Liver (tissue), 9 donors: ENCODE data around the gene HOXD1. TPM values are rescaled to one million over a fixed set of nuclear protein-coding genes. Genes with fewer than 3 reads are reported as not detected.

Source experiments
- DNase-seq: peaks from one replicate; pipeline ENCODE4 v3.0.0-alpha.2; 2017; ENCODE audit warnings: low spot score
- H3K27ac ChIP-seq, 2 donors: one replicate each; pipeline ENCODE4 v1.7.0; 2013; ENCODE audit warnings: inconsistent platforms in 2 of 2, low read length in 2 of 2, control low read depth in 1 of 2, low read depth in 1 of 2, mild to moderate bottlenecking in 1 of 2
- H3K27me3 ChIP-seq, 4 donors: one replicate each; pipeline versions ENCODE4 v1.6.1 to v1.7.0; 2013; ENCODE audit warnings: low read length in 3 of 4, inconsistent platforms in 1 of 4, mild to moderate bottlenecking in 1 of 4, moderate library complexity in 1 of 4; ENCODE audit not compliant: control insufficient read depth in 4 of 4, insufficient read depth in 4 of 4
- H3K36me3 ChIP-seq, 4 donors: one replicate each; pipeline versions ENCODE4 v1.6.1 to v1.7.0; 2013; ENCODE audit warnings: low read length in 3 of 4, mild to moderate bottlenecking in 3 of 4, low read depth in 1 of 4, moderate library complexity in 1 of 4; ENCODE audit not compliant: control insufficient read depth in 4 of 4, insufficient read depth in 3 of 4
- H3K4me1 ChIP-seq, 4 donors: one replicate each; pipeline versions ENCODE4 v1.6.1 to v1.7.0; 2013; ENCODE audit warnings: low read length in 3 of 4, mild to moderate bottlenecking in 3 of 4, moderate library complexity in 1 of 4; ENCODE audit not compliant: control insufficient read depth in 4 of 4, insufficient read depth in 4 of 4
- H3K4me3 ChIP-seq, 3 donors: one replicate each; pipeline versions ENCODE4 v1.6.1 to v1.7.0; 2013; ENCODE audit warnings: low read length in 3 of 3, control low read depth in 1 of 3, low read depth in 1 of 3, mild to moderate bottlenecking in 1 of 3
- H3K9ac ChIP-seq, 2 donors: one replicate each; pipeline ENCODE4 v1.7.0; 2013; ENCODE audit warnings: low read length in 2 of 2, mild to moderate bottlenecking in 2 of 2, moderate library complexity in 2 of 2, control low read depth in 1 of 2, low read depth in 1 of 2
- H3K9me3 ChIP-seq, 4 donors: one replicate each; pipeline versions ENCODE4 v1.6.1 to v1.7.0; 2013; ENCODE audit warnings: low read length in 3 of 4; ENCODE audit not compliant: control insufficient read depth in 4 of 4
- EGR1 ChIP-seq, 2 donors: IDR thresholded peaks; 2 replicates each; pipeline ENCODE4 v1.6.1; 2016 to 2018; ENCODE audit warnings: antibody characterized with exemption in 2 of 2, low read depth in 2 of 2
- FOXA1 ChIP-seq: IDR thresholded peaks from 2 replicates; pipeline ENCODE4 v1.6.1; 2016; ENCODE audit warnings: antibody characterized with exemption
- FOXA2 ChIP-seq: IDR thresholded peaks from 2 replicates; pipeline ENCODE4 v1.6.1; 2016; ENCODE audit warnings: antibody characterized with exemption
- GABPA ChIP-seq, 2 donors: IDR thresholded peaks in 1 of 2; conservative IDR thresholded peaks in 1 of 2; 2 replicates each; pipeline ENCODE4 v1.6.1; 2016; ENCODE audit warnings: antibody characterized with exemption in 2 of 2, mild to moderate bottlenecking in 1 of 2, moderate library complexity in 1 of 2
- HNF4G ChIP-seq: IDR thresholded peaks from 2 replicates; pipeline ENCODE4 v1.6.1; 2016; ENCODE audit warnings: antibody characterized with exemption
- JUND ChIP-seq, 2 donors: IDR thresholded peaks; 2 replicates each; pipeline ENCODE4 v1.6.1; 2016; ENCODE audit warnings: antibody characterized with exemption in 2 of 2
- NR2F2 ChIP-seq: IDR thresholded peaks from 2 replicates; pipeline ENCODE4 v1.6.1; 2016; ENCODE audit warnings: antibody characterized with exemption
- RAD21 ChIP-seq, 2 donors: IDR thresholded peaks; 2 replicates each; pipeline ENCODE4 v1.6.1; 2016; ENCODE audit warnings: antibody characterized with exemption in 2 of 2, mild to moderate bottlenecking in 2 of 2
- RXRA ChIP-seq, 2 donors: IDR thresholded peaks; 2 replicates each; pipeline ENCODE4 v1.6.1; 2017 to 2018; ENCODE audit warnings: antibody characterized with exemption in 2 of 2, mild to moderate bottlenecking in 1 of 2
- SP1 ChIP-seq: IDR thresholded peaks from 2 replicates; pipeline ENCODE4 v1.6.1; 2018; ENCODE audit warnings: antibody characterized with exemption, mild to moderate bottlenecking
- TAF1 ChIP-seq: conservative IDR thresholded peaks from 2 replicates; pipeline ENCODE4 v1.6.1; 2016; ENCODE audit warnings: antibody characterized with exemption, mild to moderate bottlenecking
- YY1 ChIP-seq: IDR thresholded peaks from 2 replicates; pipeline ENCODE4 v1.6.1; 2016; ENCODE audit warnings: antibody characterized with exemption, mild to moderate bottlenecking
- WGBS: extraction: QIAGEN DNeasy Blood & Tissue Kit; methylation state at CpG from one replicate; pipeline ENCODE4 v1.1.7; 2013; 5-methylcytosine and 5-hydroxymethylcytosine counted together
- polyA plus RNA-seq, 2 donors: library from polyadenylated mRNA; stranded (reverse) in 1 of 2; unstranded in 1 of 2; fragments of 200-250 nt in 1 of 2; fragments of >200 nt in 1 of 2; fragmentation: Nextera tagmentation in 1 of 2; extraction: Ambion mirVana in 1 of 2; gene quantifications; one replicate each; pipeline versions ENCODE4 v1.2.1 to v1.2.3, GENCODE V29; 2013 to 2015
- total RNA-seq, 2 donors: library from RNA; depleted of rRNA; stranded (reverse); fragments of >200 nt; gene quantifications; one replicate each; pipeline ENCODE4 v1.2.3, GENCODE V29; 2014
- TF ChIP-seq, protein P1 (sequence below): IDR thresholded peaks from 2 replicates; pipeline ENCODE4 v1.6.1; 2016; ENCODE audit warnings: antibody characterized with exemption
- TF ChIP-seq, protein P2 (sequence below): IDR thresholded peaks from 2 replicates; pipeline ENCODE4 v1.6.1; 2016; ENCODE audit warnings: antibody characterized with exemption
- TF ChIP-seq, protein P3 (sequence below): IDR thresholded peaks from 2 replicates; pipeline ENCODE4 v1.6.1; 2016; ENCODE audit warnings: antibody characterized with exemption, mild to moderate bottlenecking
- TF ChIP-seq, protein P4 (sequence below): fragments of 150-350 bp; IDR thresholded peaks from 2 replicates; pipeline ENCODE4 v1.5.1; 2017; ENCODE audit warnings: improper control_type of control experiment, low read depth, low read length; ENCODE audit not compliant: missing input control
- donor health status: healthy.
- donor health status: healthy.
- donor health status: healthy.
- donor health status: healthy.
- donor health status: healthy.

Gene HOXD1
- total and polyA plus RNA-seq, 4 donors = not detected

DNA sequence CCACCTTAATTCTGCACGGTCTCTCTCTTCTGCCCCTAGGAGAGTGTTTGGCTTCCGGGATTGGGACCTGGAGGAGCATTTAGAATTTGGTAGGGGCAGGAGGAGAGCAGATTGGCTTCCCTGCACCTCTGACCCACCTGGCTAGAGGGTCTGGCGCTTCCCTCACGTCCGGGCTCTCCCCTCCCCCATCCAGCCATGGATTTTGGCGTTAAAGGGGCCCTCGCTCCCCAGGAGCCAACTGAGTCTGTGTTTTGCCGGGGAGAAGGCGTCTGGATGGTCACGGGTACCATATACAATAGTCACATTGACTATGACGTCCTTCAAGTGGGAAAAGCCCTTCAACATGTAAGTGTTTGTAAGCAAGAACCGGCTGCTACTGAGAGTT, 24.8 kb upstream of the HOXD1 start:
- no peak for DNase-seq
- H3K4me1 ChIP-seq = peaks cover 0 to 23% (median 7%) of the 10 kb centered on the region in 4 donors

DNA sequence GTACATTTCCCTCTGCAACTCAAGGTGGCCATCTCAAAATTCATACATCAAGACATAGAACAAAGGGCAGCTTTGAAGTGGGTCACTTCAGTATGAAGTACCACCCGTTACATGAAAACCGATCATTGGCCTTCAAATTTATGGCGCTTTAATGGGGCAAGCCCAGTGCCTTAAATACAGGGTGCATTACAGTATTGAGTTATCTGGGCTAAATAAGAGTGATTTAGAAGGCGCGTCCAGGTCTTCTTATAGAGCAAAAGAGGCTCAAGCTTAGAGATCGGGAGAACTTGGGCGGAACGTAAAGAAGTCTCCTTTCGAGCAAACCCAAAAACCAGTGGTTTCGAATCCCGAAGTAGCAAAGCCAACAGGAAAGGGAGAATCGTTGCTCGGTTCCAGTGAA, 24.3 kb upstream of the HOXD1 start:
- DNase-seq = no peak
- Histone ChIP-seq H3K9ac (no peak overlapping the region), H3K36me3 (no peaks in the 10 kb centered on the region), H3K27ac (no peak overlapping the region), H3K4me3 (no peak overlapping the region), H3K9me3 (peaks cover 0 to 7% (median 0%) of the 10 kb centered on the region in 4 donors), H3K4me1 (peaks cover 0 to 23% (median 7%) of the 10 kb centered on the region in 4 donors), H3K27me3 (peaks cover 8 to 39% (median 23%) of the 10 kb centered on the region in 4 donors)
- TF ChIP-seq, protein P1, sequence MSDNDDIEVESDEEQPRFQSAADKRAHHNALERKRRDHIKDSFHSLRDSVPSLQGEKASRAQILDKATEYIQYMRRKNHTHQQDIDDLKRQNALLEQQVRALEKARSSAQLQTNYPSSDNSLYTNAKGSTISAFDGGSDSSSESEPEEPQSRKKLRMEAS = no peak
- WGBS = 18% methylated on average over 13 of the region's 13 CpGs

More for the DNA sequence above, 24.8 kb upstream of the HOXD1 start:
- Histone ChIP-seq H3K9me3 (peaks cover 0 to 7% (median 0%) of the 10 kb centered on the region in 4 donors), H3K27me3 (peaks cover 9 to 40% (median 23%) of the 10 kb centered on the region in 4 donors), H3K4me3 (no peak overlapping the region), H3K27ac (no peak overlapping the region), H3K36me3 (no peaks in the 10 kb centered on the region), H3K9ac (no peak overlapping the region)
- TF ChIP-seq GABPA (IDR thresholded peaks at IDR 0.05 in 1 of 2, conservative IDR thresholded peaks at IDR 0.05 in 1 of 2) = no peak
- TF ChIP-seq FOXA1 = no peak
- TF ChIP-seq, protein P2, sequence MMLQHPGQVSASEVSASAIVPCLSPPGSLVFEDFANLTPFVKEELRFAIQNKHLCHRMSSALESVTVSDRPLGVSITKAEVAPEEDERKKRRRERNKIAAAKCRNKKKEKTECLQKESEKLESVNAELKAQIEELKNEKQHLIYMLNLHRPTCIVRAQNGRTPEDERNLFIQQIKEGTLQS = no peak
- TF ChIP-seq TAF1 = no peak
- no peak for TF ChIP-seq EGR1 (IDR thresholded peaks at IDR 0.05; ENCODE audit: low read depth in 2 of 2)
- no peak for TF ChIP-seq FOXA2
- TF ChIP-seq RXRA (IDR thresholded peaks at IDR 0.05) = no peak
- TF ChIP-seq, protein P1 = no peak
- no peak for TF ChIP-seq NR2F2
- TF ChIP-seq, protein P3, sequence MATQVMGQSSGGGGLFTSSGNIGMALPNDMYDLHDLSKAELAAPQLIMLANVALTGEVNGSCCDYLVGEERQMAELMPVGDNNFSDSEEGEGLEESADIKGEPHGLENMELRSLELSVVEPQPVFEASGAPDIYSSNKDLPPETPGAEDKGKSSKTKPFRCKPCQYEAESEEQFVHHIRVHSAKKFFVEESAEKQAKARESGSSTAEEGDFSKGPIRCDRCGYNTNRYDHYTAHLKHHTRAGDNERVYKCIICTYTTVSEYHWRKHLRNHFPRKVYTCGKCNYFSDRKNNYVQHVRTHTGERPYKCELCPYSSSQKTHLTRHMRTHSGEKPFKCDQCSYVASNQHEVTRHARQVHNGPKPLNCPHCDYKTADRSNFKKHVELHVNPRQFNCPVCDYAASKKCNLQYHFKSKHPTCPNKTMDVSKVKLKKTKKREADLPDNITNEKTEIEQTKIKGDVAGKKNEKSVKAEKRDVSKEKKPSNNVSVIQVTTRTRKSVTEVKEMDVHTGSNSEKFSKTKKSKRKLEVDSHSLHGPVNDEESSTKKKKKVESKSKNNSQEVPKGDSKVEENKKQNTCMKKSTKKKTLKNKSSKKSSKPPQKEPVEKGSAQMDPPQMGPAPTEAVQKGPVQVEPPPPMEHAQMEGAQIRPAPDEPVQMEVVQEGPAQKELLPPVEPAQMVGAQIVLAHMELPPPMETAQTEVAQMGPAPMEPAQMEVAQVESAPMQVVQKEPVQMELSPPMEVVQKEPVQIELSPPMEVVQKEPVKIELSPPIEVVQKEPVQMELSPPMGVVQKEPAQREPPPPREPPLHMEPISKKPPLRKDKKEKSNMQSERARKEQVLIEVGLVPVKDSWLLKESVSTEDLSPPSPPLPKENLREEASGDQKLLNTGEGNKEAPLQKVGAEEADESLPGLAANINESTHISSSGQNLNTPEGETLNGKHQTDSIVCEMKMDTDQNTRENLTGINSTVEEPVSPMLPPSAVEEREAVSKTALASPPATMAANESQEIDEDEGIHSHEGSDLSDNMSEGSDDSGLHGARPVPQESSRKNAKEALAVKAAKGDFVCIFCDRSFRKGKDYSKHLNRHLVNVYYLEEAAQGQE = no peak
- TF ChIP-seq HNF4G = no peak
- TF ChIP-seq YY1 = no peak
- WGBS = 12% methylated on average over 12 of the region's 12 CpGs

DNA sequence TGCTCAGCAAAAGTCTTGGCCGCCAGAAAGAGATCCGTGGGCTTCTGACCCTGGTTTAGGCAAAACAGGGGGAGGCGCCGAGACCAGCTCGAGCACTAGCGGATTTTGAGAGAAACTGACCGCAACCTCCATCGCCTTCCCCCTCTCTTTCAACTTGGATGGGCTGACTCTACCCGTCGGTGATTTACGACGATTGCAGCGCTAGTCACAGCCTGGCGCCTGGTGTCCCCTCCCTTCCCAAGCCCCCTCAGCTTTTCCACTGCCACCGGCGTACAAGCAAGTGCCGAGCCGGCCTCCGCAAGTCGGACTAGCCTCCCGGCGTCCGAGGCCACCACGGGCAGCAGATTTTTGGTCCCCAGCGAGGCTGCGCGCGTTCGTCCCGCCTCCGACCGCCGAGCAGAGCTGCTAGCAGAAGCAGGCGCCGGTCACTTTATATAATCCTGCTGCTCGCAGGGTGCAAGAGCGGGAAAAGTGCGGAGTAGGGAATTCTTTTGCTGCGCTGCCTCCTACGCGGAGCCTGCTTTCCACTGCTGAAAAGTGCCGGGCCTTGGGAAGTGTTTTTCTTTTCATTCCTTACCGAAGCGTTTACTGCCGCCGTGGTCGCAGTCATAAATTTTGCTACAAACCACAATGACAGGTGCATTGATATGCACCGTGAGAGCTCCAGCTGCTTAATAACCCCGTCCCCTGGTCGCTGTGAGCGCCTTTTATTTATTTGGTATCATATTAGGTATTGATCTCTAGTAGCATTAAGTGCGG, 23.7 kb upstream of the HOXD1 start:
- Histone ChIP-seq H3K4me3 (no peak overlapping the region), H3K9ac (no peak overlapping the region), H3K27ac (no peak overlapping the region), H3K9me3 (peaks cover 0 to 7% (median 0%) of the 10 kb centered on the region in 4 donors), H3K27me3 (peaks cover 8 to 35% (median 24%) of the 10 kb centered on the region in 4 donors), H3K36me3 (no peaks in the 10 kb centered on the region), H3K4me1 (peaks cover 0 to 20% (median 4%) of the 10 kb centered on the region in 4 donors)
- WGBS = 12% methylated on average over 52 of the region's 52 CpGs
- no peak for DNase-seq
- no peak for TF ChIP-seq RAD21 (IDR thresholded peaks at IDR 0.05)
- TF ChIP-seq, protein P3 = no peak
- no peak for TF ChIP-seq SP1
- no peak for TF ChIP-seq TAF1
- no peak for TF ChIP-seq HNF4G
- no peak for TF ChIP-seq NR2F2
- TF ChIP-seq FOXA2 = no peak
- TF ChIP-seq, protein P1 = no peak
- TF ChIP-seq, protein P4, sequence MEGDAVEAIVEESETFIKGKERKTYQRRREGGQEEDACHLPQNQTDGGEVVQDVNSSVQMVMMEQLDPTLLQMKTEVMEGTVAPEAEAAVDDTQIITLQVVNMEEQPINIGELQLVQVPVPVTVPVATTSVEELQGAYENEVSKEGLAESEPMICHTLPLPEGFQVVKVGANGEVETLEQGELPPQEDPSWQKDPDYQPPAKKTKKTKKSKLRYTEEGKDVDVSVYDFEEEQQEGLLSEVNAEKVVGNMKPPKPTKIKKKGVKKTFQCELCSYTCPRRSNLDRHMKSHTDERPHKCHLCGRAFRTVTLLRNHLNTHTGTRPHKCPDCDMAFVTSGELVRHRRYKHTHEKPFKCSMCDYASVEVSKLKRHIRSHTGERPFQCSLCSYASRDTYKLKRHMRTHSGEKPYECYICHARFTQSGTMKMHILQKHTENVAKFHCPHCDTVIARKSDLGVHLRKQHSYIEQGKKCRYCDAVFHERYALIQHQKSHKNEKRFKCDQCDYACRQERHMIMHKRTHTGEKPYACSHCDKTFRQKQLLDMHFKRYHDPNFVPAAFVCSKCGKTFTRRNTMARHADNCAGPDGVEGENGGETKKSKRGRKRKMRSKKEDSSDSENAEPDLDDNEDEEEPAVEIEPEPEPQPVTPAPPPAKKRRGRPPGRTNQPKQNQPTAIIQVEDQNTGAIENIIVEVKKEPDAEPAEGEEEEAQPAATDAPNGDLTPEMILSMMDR = no peak
- TF ChIP-seq JUND (IDR thresholded peaks at IDR 0.05) = no peak
